Progenitor cell of endocrine pancreas (in vitro differentiated cells): ENCODE data around the gene HNRNPCL1. TPM values are rescaled to one million over a fixed set of nuclear protein-coding genes. Genes with fewer than 3 reads are reported as not detected.

Source experiments
- DNase-seq: peaks from one replicate; pipeline ENCODE4 v3.0.0; 2021; ENCODE audit warnings: low spot score; ENCODE audit not compliant: unreplicated experiment
- H3K27ac Mint-ChIP-seq: 2 replicates; pipeline ENCODE4 v1.8.0; 2021; ENCODE audit warnings: mild to moderate bottlenecking, moderate library complexity, mixed read lengths
- H3K27me3 Mint-ChIP-seq: 2 replicates; pipeline ENCODE4 v1.8.0; 2021; ENCODE audit warnings: mixed read lengths
- H3K36me3 Mint-ChIP-seq: 2 replicates; pipeline ENCODE4 v1.8.0; 2022; ENCODE audit warnings: mixed read lengths; ENCODE audit not compliant: insufficient read depth
- H3K4me1 Mint-ChIP-seq: 2 replicates; pipeline ENCODE4 v1.8.0; 2021; ENCODE audit warnings: low read depth, mixed read lengths
- H3K4me3 Mint-ChIP-seq: 2 replicates; pipeline ENCODE4 v1.8.0; 2021; ENCODE audit warnings: low read depth, mild to moderate bottlenecking, moderate library complexity, mixed read lengths
- H3K9me3 Mint-ChIP-seq: 2 replicates; pipeline ENCODE4 v1.8.0; 2021; ENCODE audit warnings: low read depth, mixed read lengths
- CTCF ChIP-seq: fragments of 200-600 bp; sonication (generic); IDR thresholded peaks from one replicate; pipeline ENCODE4 v1.5.0; 2021; ENCODE audit warnings: antibody characterized with exemption, mild to moderate bottlenecking; ENCODE audit not compliant: unreplicated experiment
- total RNA-seq: library from RNA; stranded (reverse); gene quantifications from 2 replicates; pipeline ENCODE4 v1.2.1, GENCODE V29; 2021

The HNRNPCL1 gene
- total RNA-seq, 1 donor from 2014 or later = not detected

GRCh38 chr1:12811409-12811784 is 37.1 kb downstream of the HNRNPCL1 start:
- DNase-seq = no peak
- H3K36me3 Mint-ChIP-seq = no peaks in the 10 kb centered on the region
- H3K9me3 Mint-ChIP-seq = peaks cover 21% of the 10 kb centered on the region
- no peak overlapping the region for H3K4me3 Mint-ChIP-seq
- no peak overlapping the region for H3K27ac Mint-ChIP-seq
- no peaks in the 10 kb centered on the region for H3K4me1 Mint-ChIP-seq
- no peak for TF ChIP-seq CTCF
- H3K27me3 Mint-ChIP-seq = no peaks in the 10 kb centered on the region

- no peak for TF ChIP-seq CTCF
- Mint-ChIP-seq H3K4me3 (no peak overlapping the region), H3K9me3 (peaks cover 27% of the 10 kb centered on the region), H3K4me1 (no peaks in the 10 kb centered on the region), H3K27me3 (no peaks in the 10 kb centered on the region), H3K36me3 (no peaks in the 10 kb centered on the region), H3K27ac (no peak overlapping the region)
- DNase-seq = no peak
These were observed 37.7 kb downstream of the HNRNPCL1 start for GRCh38 chr1:12810691-12811408.

GRCh38 chr1:12809933-12810332 is 38.6 kb downstream of the HNRNPCL1 start:
- Mint-ChIP-seq H3K27me3 (no peaks in the 10 kb centered on the region), H3K36me3 (no peaks in the 10 kb centered on the region), H3K9me3 (peaks cover 32% of the 10 kb centered on the region), H3K27ac (no peak overlapping the region), H3K4me3 (no peak overlapping the region), H3K4me1 (no peaks in the 10 kb centered on the region)
- TF ChIP-seq CTCF = no peak
- no peak for DNase-seq

- Mint-ChIP-seq H3K27ac (no peak overlapping the region), H3K4me3 (no peak overlapping the region), H3K9me3 (peaks cover 21% of the 10 kb centered on the region), H3K4me1 (no peaks in the 10 kb centered on the region), H3K27me3 (no peaks in the 10 kb centered on the region), H3K36me3 (no peaks in the 10 kb centered on the region)
- no peak for TF ChIP-seq CTCF
- DNase-seq = no peak
These were observed 48.8 kb downstream of the HNRNPCL1 start for GRCh38 chr1:12799730-12800129.

- Mint-ChIP-seq H3K4me3 (no peak overlapping the region), H3K9me3 (peaks cover 14% of the 10 kb centered on the region), H3K4me1 (no peaks in the 10 kb centered on the region), H3K36me3 (no peaks in the 10 kb centered on the region), H3K27ac (no peak overlapping the region), H3K27me3 (no peaks in the 10 kb centered on the region)
- no peak for DNase-seq
- no peak for TF ChIP-seq CTCF
These were observed 49.6 kb downstream of the HNRNPCL1 start for GRCh38 chr1:12798911-12799310.

Other genes with a start within 250 kb of the HNRNPCL1 start
- 176 and 214 TPM in 2 replicates for gene DHRS3, start 230.5 kb downstream of the HNRNPCL1 start, total RNA-seq
- gene AADACL4, start 204.6 kb downstream of the HNRNPCL1 start, total RNA-seq = 0.24 TPM in 2 replicates
- not detected in 2 replicates for gene AADACL3, start 132.6 kb downstream of the HNRNPCL1 start, total RNA-seq
- gene CFAP107, start 102.5 kb downstream of the HNRNPCL1 start, total RNA-seq = 1.2 and 2.8 TPM in 2 replicates
- gene PRAMEF12, start 75.0 kb downstream of the HNRNPCL1 start, total RNA-seq = not detected in 2 replicates
- not detected in 2 replicates for gene PRAMEF1, start 57.3 kb downstream of the HNRNPCL1 start, total RNA-seq
- gene PRAMEF11, start 17.3 kb downstream of the HNRNPCL1 start, total RNA-seq = not detected in 2 replicates
- not detected in 2 replicates for gene PRAMEF2, start 8.4 kb upstream of the HNRNPCL1 start, total RNA-seq
- gene PRAMEF4, start 37.5 kb upstream of the HNRNPCL1 start, total RNA-seq = not detected in 2 replicates
- not detected in 2 replicates for gene PRAMEF10, start 49.5 kb upstream of the HNRNPCL1 start, total RNA-seq
- not detected in 2 replicates for gene PRAMEF7, start 67.9 kb upstream of the HNRNPCL1 start, total RNA-seq
- not detected in 2 replicates for gene PRAMEF6, start 98.9 kb upstream of the HNRNPCL1 start, total RNA-seq
- gene PRAMEF27, start 207.9 kb upstream of the HNRNPCL1 start, total RNA-seq = not detected in 2 replicates
- not detected in 2 replicates for gene HNRNPCL3, start 212.0 kb upstream of the HNRNPCL1 start, total RNA-seq
- not detected in 2 replicates for gene PRAMEF25, start 222.1 kb upstream of the HNRNPCL1 start, total RNA-seq